Mucosa of rectum (tissue), 2 donors: ENCODE results near the gene ELFN2.

ENCODE experiments used
- H3K27ac ChIP-seq, 2 donors: one replicate each; pipeline ENCODE4 v1.7.0; 2013; ENCODE audit warnings: inconsistent platforms in 2 of 2, low read depth in 2 of 2, low read length in 2 of 2
- H3K27me3 ChIP-seq, 2 donors: one replicate each; pipeline ENCODE4 v1.7.0; 2013; ENCODE audit warnings: low read length in 2 of 2; ENCODE audit not compliant: control insufficient read depth in 2 of 2, insufficient read depth in 2 of 2
- H3K36me3 ChIP-seq, 2 donors: one replicate each; pipeline ENCODE4 v1.7.0; 2013; ENCODE audit warnings: low read length in 2 of 2; ENCODE audit not compliant: control insufficient read depth in 2 of 2, insufficient read depth in 2 of 2
- H3K4me1 ChIP-seq, 2 donors: one replicate each; pipeline ENCODE4 v1.7.0; 2013; ENCODE audit warnings: low read length in 2 of 2, mild to moderate bottlenecking in 1 of 2; ENCODE audit not compliant: control insufficient read depth in 2 of 2, insufficient read depth in 2 of 2
- H3K4me3 ChIP-seq, 2 donors: one replicate each; pipeline ENCODE4 v1.7.0; 2013; ENCODE audit warnings: low read length in 2 of 2
- H3K9ac ChIP-seq, 2 donors: one replicate each; pipeline ENCODE4 v1.7.0; 2013; ENCODE audit warnings: low read length in 2 of 2, low read depth in 1 of 2, mild to moderate bottlenecking in 1 of 2
- H3K9me3 ChIP-seq, 2 donors: one replicate each; pipeline ENCODE4 v1.7.0; 2013; ENCODE audit warnings: low read length in 2 of 2; ENCODE audit not compliant: control insufficient read depth in 2 of 2
- donor health status: healthy.
- donor health status: Normal muscosa, but diverticular disease.

ELFN2 gene

GRCh38 chr22:37363261-37363992, 63.9 kb downstream of the ELFN2 start:
- Histone ChIP-seq H3K9ac (no peak overlapping the region), H3K36me3 (no peaks in the 10 kb centered on the region)

GRCh38 chr22:37362621-37363020, 64.7 kb downstream of the ELFN2 start:
- no peak overlapping the region for H3K4me3 ChIP-seq
- H3K4me1 ChIP-seq, result no peaks in the 10 kb centered on the region
- H3K9ac ChIP-seq, result no peak overlapping the region
- no peaks in the 10 kb centered on the region for H3K36me3 ChIP-seq
- no peak overlapping the region for H3K27ac ChIP-seq
- H3K27me3 ChIP-seq, result no peaks in the 10 kb centered on the region
- no peaks in the 10 kb centered on the region for H3K9me3 ChIP-seq

More at GRCh38 chr22:37363261-37363992, 63.9 kb downstream of the ELFN2 start:
- Histone ChIP-seq H3K27ac (no peak overlapping the region), H3K4me3 (no peak overlapping the region), H3K4me1 (no peaks in the 10 kb centered on the region), H3K9me3 (no peaks in the 10 kb centered on the region), H3K27me3 (no peaks in the 10 kb centered on the region)

GRCh38 chr22:37358917-37359316, 68.4 kb downstream of the ELFN2 start:
- Histone ChIP-seq H3K27me3 (peaks cover 0 to 2% of the 10 kb centered on the region in 2 donors), H3K9me3 (no peaks in the 10 kb centered on the region), H3K27ac (no peak overlapping the region), H3K4me3 (no peak overlapping the region), H3K4me1 (no peaks in the 10 kb centered on the region), H3K36me3 (no peaks in the 10 kb centered on the region), H3K9ac (no peak overlapping the region)

- Histone ChIP-seq H3K36me3 (no peaks in the 10 kb centered on the region), H3K27me3 (peaks cover 0 to 2% of the 10 kb centered on the region in 2 donors), H3K9ac (no peak overlapping the region), H3K4me1 (no peaks in the 10 kb centered on the region), H3K9me3 (no peaks in the 10 kb centered on the region), H3K4me3 (no peak overlapping the region), H3K27ac (no peak overlapping the region)
Observed at GRCh38 chr22:37358386-37358785, 68.9 kb downstream of the ELFN2 start.

- Histone ChIP-seq H3K9ac (no peak overlapping the region), H3K9me3 (no peaks in the 10 kb centered on the region), H3K27me3 (peaks cover 0 to 2% of the 10 kb centered on the region in 2 donors), H3K4me3 (no peak overlapping the region), H3K36me3 (no peaks in the 10 kb centered on the region), H3K27ac (no peak overlapping the region), H3K4me1 (no peaks in the 10 kb centered on the region)
Observed at GRCh38 chr22:37357446-37358075, 69.7 kb downstream of the ELFN2 start.

GRCh38 chr22:37356922-37357321, 70.4 kb downstream of the ELFN2 start:
- H3K4me1 ChIP-seq, result no peaks in the 10 kb centered on the region
- H3K9me3 ChIP-seq, result no peaks in the 10 kb centered on the region
- no peak overlapping the region for H3K9ac ChIP-seq
- peaks cover 0 to 2% of the 10 kb centered on the region in 2 donors for H3K27me3 ChIP-seq
- no peak overlapping the region for H3K27ac ChIP-seq
- no peaks in the 10 kb centered on the region for H3K36me3 ChIP-seq
- H3K4me3 ChIP-seq, result no peak overlapping the region

GRCh38 chr22:37355174-37355573, 72.1 kb downstream of the ELFN2 start:
- H3K36me3 ChIP-seq, result no peaks in the 10 kb centered on the region
- H3K4me1 ChIP-seq, result no peaks in the 10 kb centered on the region
- no peak overlapping the region for H3K27ac ChIP-seq
- no peak overlapping the region for H3K9ac ChIP-seq
- H3K27me3 ChIP-seq, result peaks cover 0 to 2% of the 10 kb centered on the region in 2 donors
- no peak overlapping the region for H3K4me3 ChIP-seq
- no peaks in the 10 kb centered on the region for H3K9me3 ChIP-seq

GRCh38 chr22:37354670-37355069, 72.6 kb downstream of the ELFN2 start:
- Histone ChIP-seq H3K4me1 (no peaks in the 10 kb centered on the region), H3K9ac (no peak overlapping the region), H3K9me3 (no peaks in the 10 kb centered on the region), H3K4me3 (no peak overlapping the region), H3K27me3 (peaks cover 0 to 2% of the 10 kb centered on the region in 2 donors), H3K36me3 (no peaks in the 10 kb centered on the region), H3K27ac (no peak overlapping the region)

GRCh38 chr22:37354261-37354660, 73.0 kb downstream of the ELFN2 start:
- no peaks in the 10 kb centered on the region for H3K4me1 ChIP-seq
- H3K36me3 ChIP-seq, result no peaks in the 10 kb centered on the region
- H3K27ac ChIP-seq, result no peak overlapping the region
- no peak overlapping the region for H3K9ac ChIP-seq
- no peak overlapping the region for H3K4me3 ChIP-seq
- H3K27me3 ChIP-seq, result peaks cover 0 to 2% of the 10 kb centered on the region in 2 donors
- no peaks in the 10 kb centered on the region for H3K9me3 ChIP-seq

GRCh38 chr22:37353839-37354238, 73.4 kb downstream of the ELFN2 start:
- H3K9ac ChIP-seq, result no peak overlapping the region
- no peaks in the 10 kb centered on the region for H3K9me3 ChIP-seq
- no peak overlapping the region for H3K4me3 ChIP-seq
- no peaks in the 10 kb centered on the region for H3K4me1 ChIP-seq
- no peaks in the 10 kb centered on the region for H3K36me3 ChIP-seq
- peaks cover 0 to 2% of the 10 kb centered on the region in 2 donors for H3K27me3 ChIP-seq
- no peak overlapping the region for H3K27ac ChIP-seq
